ENCODE results near the gene ARHGAP42. TPM values are rescaled to one million over a fixed set of nuclear protein-coding genes. Genes with fewer than 3 reads are reported as not detected.

Gene ARHGAP42
- total and polyA plus RNA-seq, 2 of the 4 experiments (the other 2 are of a cell fraction), result 2.9 to 7.3 TPM

DNA sequence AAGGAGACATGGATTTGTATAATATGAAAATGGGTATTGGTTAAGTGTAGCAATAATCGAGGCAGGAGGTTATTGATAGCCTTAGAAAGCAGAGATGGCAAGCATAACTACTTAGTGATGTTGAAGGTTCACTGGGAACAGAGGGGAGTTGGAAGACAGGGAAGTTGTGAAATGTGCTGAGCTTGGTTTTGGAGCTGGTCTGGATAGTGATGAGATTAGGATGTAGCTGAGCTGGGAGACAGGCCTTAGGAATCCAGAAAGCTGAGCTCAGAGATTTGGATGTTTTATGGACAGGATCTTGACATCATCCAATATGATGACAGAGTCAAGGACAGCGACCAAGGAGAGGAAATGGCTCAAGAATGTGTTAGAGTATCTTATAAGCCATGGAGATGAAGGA is 113.1 kb downstream of the ARHGAP42 start:
- Histone ChIP-seq H3K36me3 (ENCODE audit: control insufficient read depth, insufficient read depth, low read length) (no peaks in the 10 kb centered on the region), H3K23ac (ENCODE audit: low read depth, low read length) (no peak overlapping the region), H4K91ac (ENCODE audit: insufficient read depth, low read depth, low read length) (no peak overlapping the region), H4K8ac (ENCODE audit: low read depth in 2 of 2, low read length in 2 of 2) (no peak overlapping the region), H3K27ac (ENCODE audit: insufficient read depth, low read length) (no peak overlapping the region), H3K4me1 (ENCODE audit: control insufficient read depth, insufficient read depth, low read length) (no peaks in the 10 kb centered on the region), H3K18ac (ENCODE audit: low read depth, low read length) (no peak overlapping the region), H3K56ac (ENCODE audit: extremely low read depth, insufficient read depth, low read length) (no peak overlapping the region), H3K9me1 (ENCODE audit: insufficient read depth, low read length) (no peaks in the 10 kb centered on the region), H2BK20ac (ENCODE audit: low read depth, low read length) (no peak overlapping the region), H2AK9ac (replicated peaks; ENCODE audit: low read depth, low read length, poor library complexity) (no peak overlapping the region), H3K4me2 (ENCODE audit: low read depth, low read length) (no peak overlapping the region), H3K79me1 (ENCODE audit: low read depth in 1 of 2, low read length in 2 of 2) (peaks cover 3 to 4% of the 10 kb centered on the region in 2 experiments; a peak in 2 of 4 replicates), H2BK15ac (ENCODE audit: low read depth, low read length) (no peak overlapping the region), H3K27me3 (ENCODE audit: control insufficient read depth, insufficient read depth, low read length) (no peaks in the 10 kb centered on the region), H3K14ac (replicated peaks; ENCODE audit: low read depth, low read length) (no peak overlapping the region), H4K20me1 (ENCODE audit: insufficient read depth, low read length) (no peaks in the 10 kb centered on the region), H3K4ac (ENCODE audit: low read depth, low read length) (no peak overlapping the region), H2BK120ac (ENCODE audit: low read depth, low read length) (no peak overlapping the region), H2AK5ac (ENCODE audit: low read depth, low read length) (no peak overlapping the region), H2BK5ac (ENCODE audit: low read depth, low read length, poor library complexity, severe bottlenecking) (no peak overlapping the region), H2AFZ (replicated peaks; ENCODE audit: low read length, poor library complexity) (no peak overlapping the region), H3K4me3 (ENCODE audit: insufficient read depth, low read depth, low read length) (no peak overlapping the region), H3K9me3 (ENCODE audit: control insufficient read depth, insufficient read depth, low read length) (no peaks in the 10 kb centered on the region), H4K5ac (ENCODE audit: low read depth, low read length) (no peak overlapping the region), H3K9ac (ENCODE audit: low read depth, low read length) (no peak overlapping the region)
- ATAC-seq (ENCODE audit: low read depth) (no peak), DNase-seq (no peak)
- intact Hi-C loops (cut with micrococcal nuclease) (no loop called here), in situ Hi-C loops (cut with MboI; ENCODE audit: low sequenced_read_pairs) (no loop called here), dilution Hi-C loops (cut with HindIII; ENCODE audit: low sequenced_read_pairs, unreplicated experiment) (no loop called here)
- TF ChIP-seq POLR2A (IDR thresholded peaks at IDR 0.05; ENCODE audit: low read depth, low read length), result no peak
- TF ChIP-seq MAZ (IDR thresholded peaks at IDR 0.05; ENCODE audit: borderline replicate concordance, low read depth, low read length), result no peak
- TF ChIP-seq BHLHE40 (IDR thresholded peaks at IDR 0.05; ENCODE audit: low read depth, low read length), result no peak
- no peak for TF ChIP-seq FOS (IDR thresholded peaks at IDR 0.05; ENCODE audit: low read depth, low read length)
- no peak for TF ChIP-seq MAFK (IDR thresholded peaks at IDR 0.05; ENCODE audit: low read depth, low read length)
- TF ChIP-seq RFX5 (IDR thresholded peaks at IDR 0.05; ENCODE audit: low read depth, low read length), result no peak
- TF ChIP-seq SMC3 (IDR thresholded peaks at IDR 0.05; ENCODE audit: low read depth, low read length), result no peak
- TF ChIP-seq CEBPB (IDR thresholded peaks at IDR 0.05; ENCODE audit: low read depth, low read length), result no peak
- no peak for TF ChIP-seq RAD21 (IDR thresholded peaks at IDR 0.05; ENCODE audit: low read length)
- TF ChIP-seq USF2 (IDR thresholded peaks at IDR 0.05; ENCODE audit: low read depth, low read length), result no peak
- TF ChIP-seq RCOR1 (IDR thresholded peaks at IDR 0.05; ENCODE audit: insufficient replicate concordance, low read length), result no peak
- no peak for TF ChIP-seq MXI1 (IDR thresholded peaks at IDR 0.05; ENCODE audit: borderline replicate concordance, low read depth, low read length)
- no peak for TF ChIP-seq NFE2L2 (IDR thresholded peaks at IDR 0.05; ENCODE audit: low read depth, low read length)
- no peak for TF ChIP-seq ELK1 (IDR thresholded peaks at IDR 0.05; ENCODE audit: borderline replicate concordance, low read depth, low read length)
- no peak for TF ChIP-seq CHD1 (IDR thresholded peaks at IDR 0.05; ENCODE audit: low read depth, low read length)
- TF ChIP-seq CTCF (conservative IDR thresholded peaks at IDR 0.05; ENCODE audit: low read depth, low read length), result no peak
- POLR2A ChIA-PET (ENCODE audit: unreplicated experiment), result no interaction called here
- no TSS peak for BruUV-seq (replicated peaks)
- 100% methylated on average over 1 of the region's 2 CpGs; no CpG with 5 or more reads in 1 of the 2 experiments for WGBS, 2 experiments (ENCODE audit: extremely low coverage in 2 of 2, insufficient read length in 1 of 2)
- CTCF ChIA-PET, result no interaction called here

Measured in IMR-90 (cell line).